DND-41 (cell line): ENCODE results near the gene GZMM.

Experiments used
- ATAC-seq: fragments of 200-7000 bp; cut with Tn5 transposase; 3 replicates; pipeline ENCODE4 v1.9.1; 2021; ENCODE audit warnings: low read depth; ENCODE audit not compliant: insufficient read depth
- DNase-seq: peaks from one replicate; pipeline ENCODE4 v3.0.0-alpha.2; 2020
- H2AFZ ChIP-seq: 2 replicates; pipeline ENCODE4 v1.6.0; 2012; ENCODE audit warnings: low read depth, low read length
- H3K27ac ChIP-seq: 2 replicates; pipeline ENCODE4 v1.5.1; 2012; ENCODE audit warnings: low read length, inconsistent platforms
- H3K27me3 ChIP-seq: fragments of 200-600 bp; sonication (generic); 2 replicates; pipeline ENCODE4 v1.6.0; 2012; ENCODE audit warnings: low read length, mild to moderate bottlenecking, inconsistent platforms; ENCODE audit not compliant: insufficient read depth, poor library complexity
- H3K36me3 ChIP-seq: 2 replicates; pipeline ENCODE4 v1.5.1; 2012; ENCODE audit warnings: low read length, inconsistent platforms; ENCODE audit not compliant: insufficient read depth
- H3K4me1 ChIP-seq: 2 replicates; pipeline ENCODE4 v1.5.1; 2012; ENCODE audit warnings: mild to moderate bottlenecking, low read length; ENCODE audit not compliant: insufficient read depth
- H3K4me2 ChIP-seq: 2 replicates; pipeline ENCODE4 v1.6.0; 2012; ENCODE audit warnings: mild to moderate bottlenecking, moderate library complexity, low read length, inconsistent platforms; ENCODE audit not compliant: insufficient read depth
- H3K4me3 ChIP-seq, 2 experiments: fragments of 200-600 bp in 1 of 2; shearing (Covaris generic) in 1 of 2; 2 replicates each; pipeline ENCODE4 v1.5.1; 2012 to 2016; ENCODE audit warnings: inconsistent platforms in 2 of 2, low read length in 2 of 2, mild to moderate bottlenecking in 2 of 2, low read depth in 1 of 2, moderate library complexity in 1 of 2
- H3K79me2 ChIP-seq: 2 replicates; pipeline ENCODE4 v1.6.0; 2012; ENCODE audit warnings: low read length, inconsistent platforms; ENCODE audit not compliant: insufficient read depth
- H3K9ac ChIP-seq: 2 replicates; pipeline ENCODE4 v1.6.0; 2012; ENCODE audit warnings: low read depth, mild to moderate bottlenecking, inconsistent platforms, low read length, moderate library complexity
- H3K9me3 ChIP-seq: 2 replicates; pipeline ENCODE4 v1.5.1; 2012; ENCODE audit warnings: low read length, moderate library complexity, mild to moderate bottlenecking, inconsistent platforms; ENCODE audit not compliant: insufficient read depth, severe bottlenecking
- H4K20me1 ChIP-seq: 2 replicates; pipeline ENCODE4 v1.6.0; 2012; ENCODE audit warnings: low read length; ENCODE audit not compliant: insufficient read depth
- CTCF ChIP-seq: IDR thresholded peaks from 2 replicates; pipeline ENCODE4 v1.5.1; 2012; ENCODE audit warnings: borderline replicate concordance, low read length, moderate library complexity, mild to moderate bottlenecking; ENCODE audit not compliant: poor library complexity, severe bottlenecking; ENCODE audit errors: extremely low read depth
- EZH2 ChIP-seq: IDR thresholded peaks from 3 replicates; pipeline ENCODE4 v1.6.1; 2012; ENCODE audit warnings: borderline replicate concordance, low read depth, mild to moderate bottlenecking, moderate library complexity, low read length, inconsistent platforms; ENCODE audit not compliant: severe bottlenecking

GZMM gene

GRCh38 chr19:570937-571565 is 27.2 kb downstream of the GZMM start:
- DNase-seq (peak; percentile 81), ATAC-seq (peak; percentile 59)
- peak overlapping the region; percentile 29 to 59 for H3K4me3 ChIP-seq
- H3K4me1 ChIP-seq = peaks cover 28% of the 10 kb centered on the region
- H3K4me2 ChIP-seq = peak overlapping the region; percentile 65
- peaks cover 20% of the 10 kb centered on the region for H3K36me3 ChIP-seq
- TF ChIP-seq CTCF = no peak
- no peak for TF ChIP-seq EZH2
- peaks cover 36% of the 10 kb centered on the region for H3K79me2 ChIP-seq
- peak overlapping the region; percentile 68 for H2AFZ ChIP-seq
- H3K27me3 ChIP-seq = no peaks in the 10 kb centered on the region
- H3K9ac ChIP-seq = peak overlapping the region; percentile 78
- H4K20me1 ChIP-seq = peaks cover 27% of the 10 kb centered on the region
- H3K9me3 ChIP-seq = no peaks in the 10 kb centered on the region
- H3K27ac ChIP-seq = peak overlapping the region; percentile 85

GRCh38 chr19:571566-571974 is 27.7 kb downstream of the GZMM start:
- H3K4me2 ChIP-seq = peak overlapping the region; percentile 65
- peak overlapping the region; percentile 29 to 59 for H3K4me3 ChIP-seq
- H2AFZ ChIP-seq = peak overlapping the region; percentile 68
- H3K27ac ChIP-seq = peak overlapping the region; percentile 85
- H3K9me3 ChIP-seq = no peaks in the 10 kb centered on the region
- H3K79me2 ChIP-seq = peaks cover 42% of the 10 kb centered on the region
- peak overlapping the region; percentile 78 for H3K9ac ChIP-seq
- H4K20me1 ChIP-seq = peaks cover 32% of the 10 kb centered on the region
- ATAC-seq = peak; percentile 50
- TF ChIP-seq CTCF = peak; percentile 1
- no peak for TF ChIP-seq EZH2
- DNase-seq = peak; percentile 67
- peaks cover 20% of the 10 kb centered on the region for H3K36me3 ChIP-seq
- no peaks in the 10 kb centered on the region for H3K27me3 ChIP-seq
- H3K4me1 ChIP-seq = peaks cover 30% of the 10 kb centered on the region

- H3K27me3 ChIP-seq = no peaks in the 10 kb centered on the region
- peak within 1 kb of the TSS; percentile 68 for H2AFZ ChIP-seq
- H4K20me1 ChIP-seq = peaks cover 39% of the 10 kb centered on the region
- H3K4me3 ChIP-seq = peak within 1 kb of the TSS; percentile 77 to 94
- peak; percentile 98 for DNase-seq
- TF ChIP-seq CTCF (no peak), EZH2 (no peak)
- no peaks in the 10 kb centered on the region for H3K9me3 ChIP-seq
- H3K4me2 ChIP-seq = peak within 1 kb of the TSS; percentile 72
- peaks cover 36% of the 10 kb centered on the region for H3K4me1 ChIP-seq
- peaks cover 48% of the 10 kb centered on the region for H3K79me2 ChIP-seq
- peaks cover 21% of the 10 kb centered on the region for H3K36me3 ChIP-seq
- H3K9ac ChIP-seq = peak within 1 kb of the TSS; percentile 78
- peak; percentile 77 for ATAC-seq
- peak within 1 kb of the TSS; percentile 85 for H3K27ac ChIP-seq
Observed at GRCh38 chr19:572140-572742, 28.4 kb downstream of the GZMM start, which contains the start of gene BSG. Gene BSG (plus strand): TSS chr19:572596. CDS start chr19:572635, 39 bp downstream.
